ENCODE results near the gene GALNT12. TPM values are rescaled to one million over a fixed set of nuclear protein-coding genes. Genes with fewer than 3 reads are reported as not detected.

The GALNT12 gene
- total RNA-seq, 1 experiment from 2014 or later, result 3.3 TPM

- intact Hi-C loops (cut with micrococcal nuclease; ENCODE audit: unreplicated experiment), result no loop called here
- H3K27ac ChIP-seq (ENCODE audit: low read length), result no peak overlapping the region
- no peak for DNase-seq (ENCODE audit: low read depth, low spot score)
- ATAC-seq, result no peak
- POLR2A ChIA-PET, result no interaction called here
- H3K36me3 ChIP-seq (ENCODE audit: control insufficient read depth, insufficient read depth, low read length), result no peaks in the 10 kb centered on the region
- TF ChIP-seq POLR2AphosphoS5 (IDR thresholded peaks at IDR 0.05; ENCODE audit: low read depth, low read length) (no peak), SIN3A (IDR thresholded peaks at IDR 0.05; ENCODE audit: borderline replicate concordance, insufficient read depth, low read depth, low read length) (no peak), REST (IDR thresholded peaks at IDR 0.05; ENCODE audit: insufficient read depth in 1 of 2, low read depth in 2 of 2, low read length in 1 of 2) (no peak), TCF7L2 (IDR thresholded peaks at IDR 0.05; ENCODE audit: low read depth, low read length) (no peak), CTCF (IDR thresholded peaks at IDR 0.05) (no peak)
- H3K9me3 ChIP-seq (ENCODE audit: control insufficient read depth, insufficient read depth, low read depth, low read length), result no peaks in the 10 kb centered on the region
- no TSS peak for BruUV-seq (replicated peaks)
- H3K4me1 ChIP-seq (ENCODE audit: control insufficient read depth, insufficient read depth, low read length), result no peaks in the 10 kb centered on the region
- H3K27me3 ChIP-seq (ENCODE audit: control insufficient read depth, insufficient read depth, low read length), result no peaks in the 10 kb centered on the region
- in situ Hi-C loops (cut with HindIII; ENCODE audit: low pct_unique_long_range_greater_than_20kb, low sequenced_read_pairs), result no loop called here
- CTCF ChIA-PET, result no interaction called here
- H3K4me3 ChIP-seq (ENCODE audit: low read depth in 2 of 2, low read length in 2 of 2), result no peak overlapping the region
Measured at GRCh38 chr9:98883276-98883675, 75.8 kb downstream of the GALNT12 start.

GRCh38 chr9:98884849-98885248 is 77.4 kb downstream of the GALNT12 start:
- Histone ChIP-seq H3K4me3 (ENCODE audit: low read depth in 2 of 2, low read length in 2 of 2) (no peak overlapping the region), H3K27me3 (ENCODE audit: control insufficient read depth, insufficient read depth, low read length) (no peaks in the 10 kb centered on the region), H3K36me3 (ENCODE audit: control insufficient read depth, insufficient read depth, low read length) (no peaks in the 10 kb centered on the region), H3K9me3 (ENCODE audit: control insufficient read depth, insufficient read depth, low read depth, low read length) (no peaks in the 10 kb centered on the region), H3K27ac (ENCODE audit: low read length) (no peak overlapping the region), H3K4me1 (ENCODE audit: control insufficient read depth, insufficient read depth, low read length) (no peaks in the 10 kb centered on the region)
- no peak for DNase-seq (ENCODE audit: low read depth, low spot score)
- no TSS peak for BruUV-seq (replicated peaks)
- CTCF ChIA-PET, result no interaction called here
- in situ Hi-C loops (cut with HindIII; ENCODE audit: low pct_unique_long_range_greater_than_20kb, low sequenced_read_pairs) (no loop called here), intact Hi-C loops (cut with micrococcal nuclease; ENCODE audit: unreplicated experiment) (no loop called here)
- no peak for ATAC-seq
- POLR2A ChIA-PET, result no interaction called here
- no peak for TF ChIP-seq POLR2AphosphoS5 (IDR thresholded peaks at IDR 0.05; ENCODE audit: low read depth, low read length)
- no peak for TF ChIP-seq REST (IDR thresholded peaks at IDR 0.05; ENCODE audit: insufficient read depth in 1 of 2, low read depth in 2 of 2, low read length in 1 of 2)
- no peak for TF ChIP-seq TCF7L2 (IDR thresholded peaks at IDR 0.05; ENCODE audit: low read depth, low read length)
- TF ChIP-seq SIN3A (IDR thresholded peaks at IDR 0.05; ENCODE audit: borderline replicate concordance, insufficient read depth, low read depth, low read length), result no peak
